ENCODE results near the gene XAGE2.

GRCh38 chrX:52410439-52411394 is 41.9 kb downstream of the XAGE2 start:
- TF ChIP-seq POLR2AphosphoS5 (IDR thresholded peaks at IDR 0.05; ENCODE audit: low read depth, low read length) = no peak
- no peak for TF ChIP-seq POLR2A (IDR thresholded peaks at IDR 0.05; ENCODE audit: low read depth, low read length)
